Measurements from ENCODE around the gene ACY1. TPM values are rescaled to one million over a fixed set of nuclear protein-coding genes. Genes with fewer than 3 reads are reported as not detected.
"Not testable (repeated sequence)": the region's sequence is repeated elsewhere in the genome, so short reads cannot be mapped to it uniquely, and the experiment has no call there.

ACY1 gene
- total RNA-seq, 1 donor from 2014 or later, result 21.9 TPM

- DNase-seq (ENCODE audit: low spot score) (peak; percentile 91), ATAC-seq (peak; percentile 23)
- intact Hi-C loops (cut with DNase I), result no loop called here
Measured at GRCh38 chr3:51975852-51976549, 7.3 kb upstream of the ACY1 start.

- DNase-seq (ENCODE audit: low spot score), result no peak
- intact Hi-C loops (cut with DNase I), result no loop called here
- ATAC-seq, result no peak
Measured at GRCh38 chr3:51977446-51978142, 5.7 kb upstream of the ACY1 start.

GRCh38 chr3:51978143-51978502 is 5.2 kb upstream of the ACY1 start:
- DNase-seq (ENCODE audit: low spot score), result no peak
- intact Hi-C loops (cut with DNase I), result no loop called here
- ATAC-seq, result no peak

- DNase-seq (ENCODE audit: low spot score), result no peak
- intact Hi-C loops (cut with DNase I), result no loop called here
- no peak for ATAC-seq
Measured at GRCh38 chr3:51980253-51980652, 3.1 kb upstream of the ACY1 start.

- intact Hi-C loops (cut with DNase I), result no loop called here
- ATAC-seq (peak; percentile 23), DNase-seq (ENCODE audit: low spot score) (no peak)
Measured at GRCh38 chr3:51982352-51982837, 940 bp upstream of the ACY1 start.

DNA sequence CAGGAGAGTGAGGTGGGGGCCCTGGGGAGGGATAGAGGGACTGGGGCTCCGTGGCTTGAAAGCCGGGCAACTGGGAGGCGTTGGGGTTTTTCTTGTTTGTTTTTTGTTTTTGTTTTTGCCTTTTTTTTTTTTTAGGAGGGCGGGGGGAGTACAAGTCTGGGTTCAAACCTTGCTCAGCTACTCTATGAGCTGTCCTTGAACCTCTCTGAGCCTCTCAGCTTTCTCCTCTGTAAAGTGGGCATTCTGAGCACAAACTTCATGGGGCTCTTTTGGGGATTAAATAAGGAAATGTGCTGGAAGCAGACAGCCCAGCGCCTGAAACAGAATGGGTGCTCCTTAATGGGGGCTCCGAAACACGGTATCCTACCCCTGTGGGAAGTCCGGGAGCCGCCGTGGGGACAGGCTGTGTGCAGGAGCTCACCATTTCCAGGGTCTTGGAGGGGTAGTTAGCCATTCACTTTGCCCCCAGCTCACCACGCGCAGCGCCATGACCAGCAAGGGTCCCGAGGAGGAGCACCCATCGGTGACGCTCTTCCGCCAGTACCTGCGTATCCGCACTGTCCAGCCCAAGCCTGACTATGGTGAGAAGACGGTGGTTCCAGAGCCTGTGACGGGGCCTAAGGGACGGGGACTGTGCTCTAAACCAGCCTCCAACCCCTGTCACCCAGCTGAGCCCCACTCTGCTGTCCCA is 388 bp downstream of the ACY1 start:
- peak; percentile 2 for ATAC-seq
- intact Hi-C loops (cut with DNase I), result no loop called here
- no peak for DNase-seq (ENCODE audit: low spot score)

DNA sequence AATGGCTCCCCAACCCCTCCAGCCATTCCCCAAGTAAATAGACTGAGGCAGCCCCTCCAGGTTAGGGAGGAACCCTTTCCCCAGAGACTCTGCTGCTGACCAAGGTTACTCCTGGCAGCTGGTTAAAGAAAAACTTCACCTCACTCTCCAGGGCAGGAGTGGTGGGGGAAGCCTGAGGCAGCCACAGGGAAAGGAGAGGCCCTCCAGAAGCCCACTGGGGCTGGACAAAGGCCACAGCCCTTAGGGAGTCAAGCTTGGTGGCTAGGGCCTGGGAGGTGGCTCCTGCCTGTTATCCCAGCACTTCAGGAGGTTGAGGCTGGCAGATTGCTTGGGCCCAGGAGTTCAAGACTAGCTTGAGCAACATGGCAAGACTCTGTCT is 923 bp downstream of the ACY1 start:
- intact Hi-C loops (cut with DNase I), result no loop called here
- DNase-seq (ENCODE audit: low spot score), result no peak
- no peak for ATAC-seq

DNA sequence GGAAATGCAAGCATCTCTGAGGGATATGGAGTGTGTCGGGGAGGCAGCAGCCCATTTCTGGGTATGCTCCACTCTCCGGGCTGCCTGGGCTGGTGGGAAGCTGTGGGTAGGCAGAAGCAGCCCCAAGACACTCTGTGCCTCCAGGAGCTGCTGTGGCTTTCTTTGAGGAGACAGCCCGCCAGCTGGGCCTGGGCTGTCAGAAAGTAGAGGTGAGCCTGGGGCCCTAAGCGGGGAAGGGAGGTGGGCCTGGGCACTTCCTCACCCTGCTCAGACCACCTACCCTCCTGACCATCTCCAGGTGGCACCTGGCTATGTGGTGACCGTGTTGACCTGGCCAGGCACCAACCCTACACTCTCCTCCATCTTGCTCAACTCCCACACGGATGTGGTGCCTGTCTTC is 1.7 kb downstream of the ACY1 start:
- DNase-seq (ENCODE audit: low spot score) (no peak), ATAC-seq (no peak)
- intact Hi-C loops (cut with DNase I), result loop anchor here (5.0 kb wide), 1 partner anchor 702 kb away; the partner anchor contains the start of genes GNL3 and PBRM1

DNA sequence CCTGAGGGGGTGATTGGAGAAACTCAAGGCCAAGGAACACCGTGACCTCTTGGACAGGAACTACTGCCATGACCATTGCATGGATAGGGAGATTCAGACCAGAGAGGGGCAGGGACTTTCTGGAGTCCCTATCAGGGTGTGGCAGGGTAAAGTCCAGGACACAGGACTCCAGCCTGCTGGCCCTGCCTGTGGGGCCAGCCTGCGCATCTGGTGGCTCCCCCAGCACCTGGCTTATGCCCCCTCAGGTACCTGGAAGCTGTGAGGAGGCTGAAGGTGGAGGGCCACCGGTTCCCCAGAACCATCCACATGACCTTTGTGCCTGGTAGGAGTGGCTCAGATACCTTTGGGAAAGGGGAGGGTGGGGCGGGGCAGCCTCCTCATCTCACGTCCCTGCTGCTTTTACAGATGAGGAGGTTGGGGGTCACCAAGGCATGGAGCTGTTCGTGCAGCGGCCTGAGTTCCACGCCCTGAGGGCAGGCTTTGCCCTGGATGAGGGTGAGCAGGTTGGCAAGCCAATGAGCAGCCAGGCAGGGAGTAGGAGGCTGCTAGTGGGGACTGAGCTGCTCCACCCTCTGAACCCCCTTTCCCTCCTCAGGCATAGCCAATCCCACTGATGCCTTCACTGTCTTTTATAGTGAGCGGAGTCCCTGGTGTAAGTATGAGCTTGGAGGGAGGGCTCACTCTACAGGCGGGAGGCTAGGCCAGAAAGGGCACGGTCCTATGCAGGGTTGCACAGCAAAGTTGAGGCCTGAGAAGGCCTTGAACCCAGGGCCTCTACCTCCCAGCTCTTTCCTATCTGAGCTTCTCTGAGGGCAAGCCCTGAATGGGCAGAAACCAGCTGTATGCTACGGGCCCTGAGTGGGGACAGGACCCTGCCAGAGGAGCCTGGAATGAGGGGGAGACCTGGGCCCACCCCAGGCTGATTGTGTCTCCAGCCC is 2.9 kb downstream of the ACY1 start:
- DNase-seq (ENCODE audit: low spot score) (no peak), ATAC-seq (no peak)
- intact Hi-C loops (cut with DNase I), result loop anchor here (5.0 kb wide), 1 partner anchor 701 kb away; the partner anchor contains the start of genes GNL3 and PBRM1

DNA sequence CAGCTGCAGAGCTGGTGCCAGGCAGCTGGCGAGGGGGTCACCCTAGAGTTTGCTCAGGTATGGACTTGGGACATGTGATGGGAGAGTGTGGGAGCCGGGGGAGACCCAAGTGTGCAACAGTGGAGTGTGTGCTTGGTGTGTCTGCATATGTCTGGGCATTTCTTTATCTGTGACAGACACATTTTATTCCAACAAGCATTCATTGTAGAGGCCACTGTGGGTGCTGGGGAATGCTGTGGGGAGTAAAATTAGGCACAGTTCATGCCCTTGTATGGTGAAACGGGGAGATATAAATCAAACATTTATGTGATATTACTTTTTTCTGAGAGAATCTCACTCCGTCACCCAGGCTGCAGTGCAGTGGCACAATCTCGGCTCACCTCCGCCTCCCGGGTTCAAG is 4.2 kb downstream of the ACY1 start:
- ATAC-seq (no peak), DNase-seq (ENCODE audit: low spot score) (no peak)
- intact Hi-C loops (cut with DNase I), result loop anchor here (5.0 kb wide), 1 partner anchor 700 kb away; the partner anchor contains the start of genes GNL3 and PBRM1

- intact Hi-C loops (cut with DNase I), result loop anchor here (5.0 kb wide), 1 partner anchor 699 kb away; the partner anchor contains the start of genes GNL3 and PBRM1
- DNase-seq (ENCODE audit: low spot score) (no peak), ATAC-seq (no peak)
Measured at GRCh38 chr3:51988286-51989146, 5.2 kb downstream of the ACY1 start.

- ATAC-seq; intact Hi-C loops (cut with DNase I); DNase-seq (ENCODE audit: low spot score): not testable (repeated sequence)
Measured at GRCh38 chr3:51990501-51990971, 7.2 kb downstream of the ACY1 start.

DNA sequence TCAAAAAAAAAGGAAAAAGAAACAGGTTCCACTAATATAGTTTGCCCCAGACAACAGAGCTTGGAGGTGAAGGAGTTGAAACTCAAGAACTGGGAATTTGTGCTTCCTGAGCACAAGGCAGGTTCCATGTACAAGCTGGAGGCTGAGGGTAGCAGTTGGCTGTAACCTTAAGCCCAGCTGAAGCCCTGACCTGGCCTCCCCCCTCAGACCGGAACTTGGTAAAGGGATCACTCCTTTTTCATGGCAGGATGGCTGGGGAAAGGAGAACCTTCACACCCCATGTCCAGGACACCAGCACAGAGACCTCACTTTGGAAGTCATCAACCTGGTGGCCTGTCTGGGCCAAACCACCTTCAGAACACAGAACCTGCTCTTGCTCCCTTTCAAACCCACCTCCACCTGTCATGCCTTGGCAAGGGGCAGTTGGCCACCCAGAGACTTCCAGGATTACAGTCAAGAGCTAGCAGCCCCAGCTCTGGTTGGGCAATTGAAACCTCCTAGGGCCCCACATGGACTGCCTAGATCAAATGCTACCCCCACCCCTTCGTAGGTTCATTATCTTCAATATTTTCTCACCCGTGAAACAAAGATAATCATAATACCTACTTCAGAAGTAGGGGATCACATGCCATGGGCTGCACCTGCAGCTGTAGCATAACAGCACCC is 8.8 kb downstream of the ACY1 start:
- ATAC-seq (no peak), DNase-seq (ENCODE audit: low spot score) (no peak)
- intact Hi-C loops (cut with DNase I), result no loop called here

- DNase-seq (ENCODE audit: low spot score); ATAC-seq; intact Hi-C loops (cut with DNase I): not testable (repeated sequence)
Measured at GRCh38 chr3:51993657-51994056, 10.3 kb downstream of the ACY1 start.

DNA sequence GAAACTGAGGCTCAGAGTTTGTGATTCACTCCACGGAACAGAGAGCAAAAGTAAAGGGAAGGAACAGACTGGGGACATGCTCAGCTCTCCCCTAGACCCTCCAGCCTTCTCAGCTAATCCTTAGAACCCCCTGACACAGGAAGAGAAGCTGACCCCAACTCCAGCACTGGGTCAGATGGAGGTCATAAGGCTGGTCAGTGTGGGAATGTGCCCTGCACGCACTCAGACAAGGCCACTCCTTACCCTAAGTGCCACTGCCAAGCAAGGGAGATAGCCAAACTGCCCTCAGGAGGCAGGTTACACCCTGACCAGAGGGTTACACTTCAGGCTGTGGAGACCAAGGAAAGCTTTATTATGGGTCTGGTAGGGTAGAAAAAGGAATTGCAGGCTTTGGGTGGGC is 11.2 kb downstream of the ACY1 start:
- ATAC-seq, result no peak
- DNase-seq (ENCODE audit: low spot score), result no peak
- intact Hi-C loops (cut with DNase I), result no loop called here

GRCh38 chr3:51995346-51996163 is 12.2 kb downstream of the ACY1 start, which contains the start of gene RPL29:
TSS of gene RPL29 (minus strand) at chr3:51995895. CDS start at chr3:51995461, 434 bp downstream.
- intact Hi-C loops (cut with DNase I), result no loop called here
- peak; percentile 97 for ATAC-seq

More at GRCh38 chr3:51995346-51996163, 12.2 kb downstream of the ACY1 start, which contains the start of gene RPL29:
- peak; percentile 93 for DNase-seq (ENCODE audit: low spot score)

Measured in sciatic nerve (tissue), 2 donors.